GM12801 (cell line): ENCODE results near the gene PKNOX2.

ENCODE experiments used
- CTCF ChIP-seq: IDR thresholded peaks from one replicate; pipeline ENCODE4 v1.5.1; 2011; ENCODE audit warnings: control low read depth; ENCODE audit not compliant: insufficient read length; ENCODE audit errors: extremely low read depth

PKNOX2 gene

GRCh38 chr11:125132071-125132470, 32.5 kb upstream of the PKNOX2 start:
- TF ChIP-seq CTCF: no peak

- no peak for TF ChIP-seq CTCF
These were observed 32.0 kb upstream of the PKNOX2 start for GRCh38 chr11:125132596-125132995.

GRCh38 chr11:125136001-125136400, 28.6 kb upstream of the PKNOX2 start:
- no peak for TF ChIP-seq CTCF

GRCh38 chr11:125138966-125139365, 25.6 kb upstream of the PKNOX2 start:
- no peak for TF ChIP-seq CTCF

- no peak for TF ChIP-seq CTCF
These were observed 24.8 kb upstream of the PKNOX2 start for GRCh38 chr11:125139778-125140177.

- TF ChIP-seq CTCF: no peak
These were observed 24.3 kb upstream of the PKNOX2 start for GRCh38 chr11:125140233-125140632.

- no peak for TF ChIP-seq CTCF
These were observed 23.4 kb upstream of the PKNOX2 start for GRCh38 chr11:125141178-125141577.
